SU-DHL-6 (cell line): Measurements from ENCODE around the gene AVEN.

Experiments used
- CTCF ChIP-seq: fragments of 200-600 bp; sonication (generic); IDR thresholded peaks from one replicate; pipeline ENCODE4 v1.5.1; 2017; ENCODE audit warnings: antibody characterized with exemption, mild to moderate bottlenecking, low read length, moderate library complexity; ENCODE audit not compliant: insufficient read depth, poor library complexity, severe bottlenecking
- EZH2phosphoT487 ChIP-seq: fragments of 200-600 bp; sonication (generic), shearing (Covaris generic); conservative IDR thresholded peaks from 2 replicates; pipeline ENCODE4 v1.6.1; 2018; ENCODE audit warnings: mild to moderate bottlenecking, antibody characterized with exemption, low read length, moderate library complexity, mixed read lengths

DNA sequence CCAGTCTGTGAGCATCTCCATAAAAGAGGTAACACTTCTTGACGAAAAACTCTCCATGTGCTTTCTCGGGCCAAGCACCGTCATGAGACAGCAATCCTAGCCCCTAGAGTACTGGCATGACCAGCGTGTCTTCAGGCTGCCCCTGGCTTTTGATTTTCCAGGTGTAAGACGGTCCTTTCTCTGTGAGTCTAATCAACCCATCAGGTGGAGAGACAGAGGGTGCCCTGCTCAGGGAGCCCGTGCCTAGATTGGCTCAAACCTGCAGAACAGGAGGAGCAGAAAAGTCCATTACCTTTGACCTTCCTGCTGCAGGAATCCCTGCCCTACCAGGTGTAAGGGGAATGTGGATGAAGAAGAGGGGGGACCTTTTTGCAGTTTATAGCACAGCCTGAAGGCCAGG is 180.2 kb downstream of the AVEN start:
- TF ChIP-seq CTCF (no peak), EZH2phosphoT487 (no peak)
